Forelimb muscle (tissue), 1 donor: ENCODE measurements around the gene NLGN4X. TPM values are rescaled to one million over a fixed set of nuclear protein-coding genes. Genes with fewer than 3 reads are reported as not detected.

Experiments
- DNase-seq: peaks from one replicate; pipeline ENCODE4 v3.0.0-alpha.2; 2013; ENCODE audit warnings: low read depth
- polyA plus RNA-seq: library from polyadenylated mRNA; unstranded; fragments of 120-200 nt; gene quantifications from one replicate; pipeline ENCODE4 v1.2.1, GENCODE V29; 2013; ENCODE audit not compliant: insufficient read length

NLGN4X gene
- polyA plus RNA-seq, 1 donor = 2.0 TPM

GRCh38 chrX:6151971-6152370 lies 76.7 kb downstream of the NLGN4X start:
- DNase-seq = no peak

- DNase-seq = no peak
Measured at GRCh38 chrX:6149060-6149872, 79.4 kb downstream of the NLGN4X start.

GRCh38 chrX:6134255-6134654 lies 94.4 kb downstream of the NLGN4X start:
- no peak for DNase-seq

- DNase-seq = no peak
Measured at GRCh38 chrX:6132970-6133369, 95.7 kb downstream of the NLGN4X start.

GRCh38 chrX:6131287-6131686 lies 97.4 kb downstream of the NLGN4X start:
- DNase-seq = no peak

- DNase-seq = no peak
Measured at GRCh38 chrX:6129195-6129594, 99.5 kb downstream of the NLGN4X start.

- DNase-seq = no peak
Measured at GRCh38 chrX:6120329-6120728, 108.3 kb downstream of the NLGN4X start.

GRCh38 chrX:6095469-6095868 lies 133.2 kb downstream of the NLGN4X start:
- no peak for DNase-seq

GRCh38 chrX:6074532-6074931 lies 154.1 kb downstream of the NLGN4X start:
- DNase-seq = no peak

GRCh38 chrX:6071731-6072130 lies 156.9 kb downstream of the NLGN4X start:
- DNase-seq = no peak

- no peak for DNase-seq
Measured at GRCh38 chrX:6067600-6067999, 161.1 kb downstream of the NLGN4X start.

- no peak for DNase-seq
Measured at GRCh38 chrX:6053141-6053540, 175.5 kb downstream of the NLGN4X start.

- no peak for DNase-seq
Measured at GRCh38 chrX:6052111-6052745, 176.4 kb downstream of the NLGN4X start.

GRCh38 chrX:6049132-6049531 lies 179.5 kb downstream of the NLGN4X start:
- no peak for DNase-seq

- no peak for DNase-seq
Measured at GRCh38 chrX:6041630-6042029, 187.0 kb downstream of the NLGN4X start.

- no peak for DNase-seq
Measured at GRCh38 chrX:6029014-6029413, 199.7 kb downstream of the NLGN4X start.

GRCh38 chrX:6026980-6027379 lies 201.7 kb downstream of the NLGN4X start:
- DNase-seq = no peak

GRCh38 chrX:6026429-6026828 lies 202.2 kb downstream of the NLGN4X start:
- no peak for DNase-seq

GRCh38 chrX:6024204-6024603 lies 204.5 kb downstream of the NLGN4X start:
- no peak for DNase-seq

- no peak for DNase-seq
Measured at GRCh38 chrX:6021316-6022091, 207.2 kb downstream of the NLGN4X start.

- no peak for DNase-seq
Measured at GRCh38 chrX:6019076-6019475, 209.6 kb downstream of the NLGN4X start.

- DNase-seq = no peak
Measured at GRCh38 chrX:6015423-6015822, 213.2 kb downstream of the NLGN4X start.

GRCh38 chrX:6012357-6012756 lies 216.3 kb downstream of the NLGN4X start:
- DNase-seq = no peak
